ENCODE data around the gene IREB2.
A peak's percentile ranks its signal among the peaks of the same experiment; 100 is the strongest.
"Not testable (repeated sequence)": the region's sequence is repeated elsewhere in the genome, so short reads cannot be mapped to it uniquely, and the experiment has no call there.

The IREB2 gene

DNA sequence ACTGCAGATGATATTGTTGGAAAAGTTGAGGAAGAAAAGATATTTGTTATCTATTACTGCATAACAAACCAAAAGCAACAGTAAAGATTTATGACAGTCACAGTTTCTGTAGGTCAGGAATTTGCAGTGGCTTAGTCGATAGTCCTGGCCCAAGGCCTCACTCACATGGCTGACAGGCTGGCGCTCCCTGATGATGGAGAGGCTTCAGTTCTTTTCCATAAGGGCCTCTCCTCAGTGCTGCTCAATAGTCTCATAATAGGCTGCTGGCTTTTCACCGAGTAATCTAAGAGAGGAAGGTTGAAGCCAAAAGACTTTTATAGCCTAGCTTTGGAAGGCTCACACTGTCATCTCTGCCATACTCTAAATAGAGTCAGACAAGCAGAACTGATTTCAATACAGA is 17.7 kb downstream of the IREB2 start:
- in situ Hi-C loops (cut with HindIII; ENCODE audit: low pct_ligation_motif_present, low pct_unique_long_range_greater_than_20kb, low sequenced_read_pairs), result no loop called here
- no peak for DNase-seq

GRCh38 chr15:78456426-78456825 is 18.4 kb downstream of the IREB2 start:
- no peak for DNase-seq
- in situ Hi-C loops (cut with HindIII; ENCODE audit: low pct_ligation_motif_present, low pct_unique_long_range_greater_than_20kb, low sequenced_read_pairs), result no loop called here

GRCh38 chr15:78457101-78457500 is 19.1 kb downstream of the IREB2 start:
- no peak for DNase-seq
- in situ Hi-C loops (cut with HindIII; ENCODE audit: low pct_ligation_motif_present, low pct_unique_long_range_greater_than_20kb, low sequenced_read_pairs), result no loop called here

GRCh38 chr15:78460737-78461136 is 22.7 kb downstream of the IREB2 start:
- in situ Hi-C loops (cut with HindIII; ENCODE audit: low pct_ligation_motif_present, low pct_unique_long_range_greater_than_20kb, low sequenced_read_pairs), result no loop called here
- DNase-seq, result no peak

GRCh38 chr15:78461171-78461888 is 23.3 kb downstream of the IREB2 start:
- DNase-seq, result no peak
- in situ Hi-C loops (cut with HindIII; ENCODE audit: low pct_ligation_motif_present, low pct_unique_long_range_greater_than_20kb, low sequenced_read_pairs), result no loop called here

GRCh38 chr15:78469031-78469430 is 31.0 kb downstream of the IREB2 start:
- in situ Hi-C loops (cut with HindIII; ENCODE audit: low pct_ligation_motif_present, low pct_unique_long_range_greater_than_20kb, low sequenced_read_pairs), result no loop called here
- no peak for DNase-seq

DNA sequence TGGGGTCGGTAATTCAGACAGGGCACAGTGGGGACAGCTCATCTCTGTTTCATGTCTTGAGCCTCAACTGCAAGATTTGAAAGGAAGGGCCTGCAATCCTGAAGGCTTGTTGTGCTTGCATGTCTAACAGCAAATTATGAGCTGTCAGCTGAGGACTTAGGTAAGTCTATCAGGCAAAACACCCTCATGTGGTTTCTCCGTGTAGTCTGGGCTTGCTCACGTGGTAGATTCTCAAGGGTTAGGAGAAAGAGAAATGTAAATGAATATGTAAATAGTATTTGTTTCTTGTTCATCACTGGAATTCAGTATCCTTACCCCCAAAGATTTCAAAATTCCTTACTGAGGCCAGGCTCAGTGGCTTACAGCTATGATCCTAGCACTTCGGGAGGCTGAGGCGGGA is 39.3 kb downstream of the IREB2 start:
- in situ Hi-C loops (cut with HindIII; ENCODE audit: low pct_ligation_motif_present, low pct_unique_long_range_greater_than_20kb, low sequenced_read_pairs), result no loop called here
- DNase-seq, result no peak

DNA sequence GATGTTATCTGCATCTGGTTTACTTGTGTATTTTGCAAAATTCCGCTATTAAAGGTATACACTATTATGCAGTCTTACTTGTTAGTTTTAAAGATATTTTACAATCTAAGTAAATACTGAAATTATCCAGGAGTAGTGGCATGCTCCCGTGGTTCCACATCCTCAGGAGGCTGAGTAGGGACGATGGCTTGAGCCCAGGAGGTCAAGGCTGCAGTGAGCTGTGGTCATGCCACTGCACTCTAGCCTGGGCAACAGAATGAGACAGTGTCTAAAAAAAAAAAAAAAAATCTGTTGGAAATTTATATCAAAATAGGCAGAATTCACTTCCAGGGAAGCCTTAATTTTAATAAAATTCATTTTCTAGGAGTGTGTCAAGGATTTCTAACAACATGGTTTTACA is 41.6 kb downstream of the IREB2 start:
- no peak for DNase-seq
- in situ Hi-C loops (cut with HindIII; ENCODE audit: low pct_ligation_motif_present, low pct_unique_long_range_greater_than_20kb, low sequenced_read_pairs), result no loop called here

DNA sequence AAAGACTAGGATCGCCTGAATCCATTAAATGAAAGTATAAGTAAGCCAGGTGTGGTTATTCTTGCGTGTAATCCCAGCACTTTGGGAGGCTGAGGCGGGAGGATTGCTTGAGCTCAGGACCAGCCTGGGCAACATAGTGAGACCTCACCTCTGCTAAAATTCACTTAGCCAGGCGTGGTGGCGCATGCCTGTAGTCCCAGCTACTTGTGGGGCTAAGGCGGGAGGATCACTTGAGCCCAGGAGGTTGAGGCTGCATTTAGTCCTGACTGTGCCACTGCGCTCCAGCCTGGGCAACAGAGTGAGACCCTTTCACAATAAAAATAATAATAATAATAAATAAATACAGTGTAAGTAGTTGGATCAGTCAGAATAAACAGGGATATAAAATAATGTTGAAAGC is 43.9 kb downstream of the IREB2 start:
- in situ Hi-C loops (cut with HindIII; ENCODE audit: low pct_ligation_motif_present, low pct_unique_long_range_greater_than_20kb, low sequenced_read_pairs), result no loop called here
- DNase-seq, result no peak

GRCh38 chr15:78492872-78493271 is 54.9 kb downstream of the IREB2 start:
- in situ Hi-C loops (cut with HindIII; ENCODE audit: low pct_ligation_motif_present, low pct_unique_long_range_greater_than_20kb, low sequenced_read_pairs), result no loop called here
- DNase-seq, result no peak

DNA sequence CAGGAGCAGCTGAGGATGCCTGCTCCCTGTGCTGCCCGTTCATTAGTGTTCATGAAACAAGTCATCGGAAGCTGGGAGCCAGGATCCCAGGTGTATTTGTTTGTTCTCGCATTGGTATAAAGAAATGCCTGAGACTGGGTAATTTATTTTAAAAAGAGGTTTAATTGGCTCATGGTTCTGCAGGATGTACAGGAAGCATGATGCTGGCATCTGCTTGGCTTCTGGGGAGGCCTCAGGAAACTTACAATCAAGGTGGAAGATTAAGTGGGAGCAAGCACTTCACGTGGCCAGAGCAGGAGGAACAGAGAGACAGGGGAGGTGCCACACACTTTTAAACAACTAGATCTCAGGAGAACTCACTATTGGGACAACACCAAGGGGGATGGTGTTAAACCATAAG is 63.8 kb downstream of the IREB2 start:
- in situ Hi-C loops (cut with HindIII; ENCODE audit: low pct_ligation_motif_present, low pct_unique_long_range_greater_than_20kb, low sequenced_read_pairs), result no loop called here

DNA sequence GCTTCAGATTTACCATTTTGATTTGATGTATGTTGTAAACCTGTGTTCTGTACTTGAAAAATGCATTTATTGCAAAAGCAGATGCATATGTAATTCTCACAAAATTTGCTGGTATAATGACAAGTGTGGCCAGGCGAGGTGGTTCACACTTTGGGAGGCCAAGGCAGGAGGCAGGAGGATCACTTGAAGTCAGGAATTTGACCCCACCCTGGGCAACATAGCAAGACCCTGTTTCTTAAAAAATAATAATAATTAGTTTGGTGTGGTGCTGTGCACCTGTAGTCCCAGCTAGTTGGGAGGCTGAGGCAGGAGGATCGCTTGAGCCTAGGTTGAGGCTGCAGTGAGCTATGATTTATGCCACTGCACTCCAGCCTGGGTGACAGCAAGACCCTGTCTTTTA is 64.6 kb downstream of the IREB2 start:
- in situ Hi-C loops (cut with HindIII; ENCODE audit: low pct_ligation_motif_present, low pct_unique_long_range_greater_than_20kb, low sequenced_read_pairs), result no loop called here
- DNase-seq, result no peak

More for the DNA sequence above, 63.8 kb downstream of the IREB2 start:
- no peak for DNase-seq

- in situ Hi-C loops (cut with HindIII; ENCODE audit: low pct_ligation_motif_present, low pct_unique_long_range_greater_than_20kb, low sequenced_read_pairs), result no loop called here
- peak; percentile 97 for DNase-seq
These were observed 69.2 kb downstream of the IREB2 start, which contains the start of gene HYKK for GRCh38 chr15:78506971-78507830. Gene HYKK, plus strand, starts transcription at chr15:78507577. Its CDS starts 5,512 bp downstream, at chr15:78513089.

DNA sequence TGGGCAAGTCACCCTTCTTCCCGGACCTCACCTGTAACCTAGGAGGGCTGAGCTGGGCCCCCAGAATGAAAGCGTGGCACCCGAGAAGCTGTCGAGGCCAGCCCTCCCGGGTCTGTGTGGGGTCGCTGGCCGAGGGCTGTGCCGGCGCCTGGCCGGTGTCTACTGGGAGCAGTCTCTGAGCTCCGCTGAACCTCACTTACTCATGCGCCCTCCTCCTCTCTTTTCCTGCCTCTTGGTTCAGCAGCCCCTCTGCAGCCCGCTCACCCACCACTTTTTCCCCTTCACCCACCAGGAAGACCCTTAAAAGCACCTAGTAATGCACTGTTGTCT is 69.8 kb downstream of the IREB2 start:
- DNase-seq, result no peak
- in situ Hi-C loops (cut with HindIII; ENCODE audit: low pct_ligation_motif_present, low pct_unique_long_range_greater_than_20kb, low sequenced_read_pairs), result no loop called here

DNA sequence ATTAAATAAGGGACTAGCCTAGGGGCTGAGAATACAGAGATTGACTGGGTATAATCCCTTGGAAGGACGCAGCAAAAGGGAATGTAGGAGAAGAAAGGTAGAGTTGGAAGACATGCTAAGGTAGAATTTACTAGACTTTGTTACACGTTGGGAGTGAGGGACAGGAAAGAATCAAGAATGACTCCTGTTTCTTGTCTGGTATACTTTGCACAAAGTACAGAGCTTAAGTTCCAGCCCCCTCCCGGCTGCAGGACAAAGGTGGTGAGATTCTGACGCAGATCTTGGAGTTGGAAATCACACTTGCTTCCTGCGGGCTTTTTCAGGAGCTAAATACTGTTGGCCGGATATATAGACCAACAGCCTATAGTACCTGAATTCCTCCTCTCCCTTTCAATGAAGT is 70.3 kb downstream of the IREB2 start:
- in situ Hi-C loops (cut with HindIII; ENCODE audit: low pct_ligation_motif_present, low pct_unique_long_range_greater_than_20kb, low sequenced_read_pairs), result no loop called here
- no peak for DNase-seq

DNA sequence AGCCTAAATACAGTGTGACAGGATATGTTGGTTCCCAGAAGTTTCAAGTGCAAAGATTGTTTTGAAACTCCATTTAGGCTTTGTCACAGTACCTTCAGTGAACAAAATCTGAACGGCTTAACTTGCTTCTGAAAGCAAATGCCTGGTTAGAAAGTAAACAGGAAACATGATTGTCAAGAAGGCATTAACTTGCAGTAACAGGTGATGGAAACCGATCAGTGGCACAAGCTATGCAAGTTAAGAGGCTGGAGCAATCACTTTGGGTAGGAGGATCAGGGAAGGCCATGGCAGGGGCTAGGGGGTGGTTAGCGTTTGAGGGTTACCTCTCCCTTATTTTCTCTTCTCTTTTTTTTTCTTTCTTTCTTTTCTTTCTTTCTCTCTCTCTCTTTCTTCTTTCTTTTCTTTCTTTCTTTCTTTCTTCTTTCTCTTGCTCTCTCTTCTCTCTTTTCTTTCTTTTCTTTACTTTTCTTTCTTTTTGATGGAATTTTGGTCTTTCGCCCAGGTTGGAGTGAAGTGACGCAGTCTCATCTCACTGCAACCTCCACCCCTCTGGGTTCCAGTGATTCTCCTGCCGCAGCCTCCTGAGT is 71.8 kb downstream of the IREB2 start:
- no peak for DNase-seq
- in situ Hi-C loops (cut with HindIII; ENCODE audit: low pct_ligation_motif_present, low pct_unique_long_range_greater_than_20kb, low sequenced_read_pairs), result no loop called here

- DNase-seq; in situ Hi-C loops (cut with HindIII; ENCODE audit: low pct_ligation_motif_present, low pct_unique_long_range_greater_than_20kb, low sequenced_read_pairs): not testable (repeated sequence)
These were observed 82.0 kb downstream of the IREB2 start for GRCh38 chr15:78520035-78520434.

DNA sequence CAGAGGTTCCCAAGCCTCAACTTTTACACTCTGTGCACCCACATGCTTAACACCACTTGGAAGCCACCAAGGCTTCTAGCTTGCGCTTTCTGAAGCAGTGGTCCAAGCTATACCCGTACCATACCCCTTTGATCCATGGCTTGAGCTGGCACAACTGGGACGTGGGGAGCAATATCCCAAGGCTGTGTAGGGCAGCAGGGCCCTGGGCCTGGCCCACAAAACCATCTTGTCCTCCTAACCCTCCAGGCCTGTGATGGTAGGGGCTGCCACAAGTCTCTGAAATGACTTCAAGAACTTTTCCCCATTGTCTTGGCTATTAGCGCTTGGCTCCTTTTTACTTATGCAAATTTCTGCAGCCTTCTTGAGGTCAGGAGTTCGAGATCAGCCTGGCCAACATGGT is 86.2 kb downstream of the IREB2 start:
- in situ Hi-C loops (cut with HindIII; ENCODE audit: low pct_ligation_motif_present, low pct_unique_long_range_greater_than_20kb, low sequenced_read_pairs), result no loop called here
- no peak for DNase-seq

DNA sequence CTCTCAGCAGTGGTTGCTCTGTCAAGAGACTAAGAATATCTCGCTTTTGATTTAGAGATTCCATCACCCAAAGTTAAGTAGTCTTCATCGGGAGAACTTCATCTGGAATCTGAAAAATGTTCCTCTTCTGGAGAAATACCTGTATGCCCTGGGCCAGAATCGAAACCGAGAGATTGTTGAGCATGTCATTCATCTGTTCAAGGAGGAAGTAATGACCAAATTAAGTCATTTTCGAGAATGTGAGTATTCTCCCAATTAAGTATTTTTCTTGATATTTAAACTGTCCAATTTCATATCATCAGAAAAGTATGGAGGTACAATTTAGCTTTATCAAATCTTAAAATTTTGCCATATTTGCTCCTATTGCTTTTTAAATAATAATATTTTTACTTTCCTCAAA is 89.3 kb downstream of the IREB2 start:
- in situ Hi-C loops (cut with HindIII; ENCODE audit: low pct_ligation_motif_present, low pct_unique_long_range_greater_than_20kb, low sequenced_read_pairs), result no loop called here

GRCh38 chr15:78533331-78533730 is 95.3 kb downstream of the IREB2 start:
- in situ Hi-C loops (cut with HindIII; ENCODE audit: low pct_ligation_motif_present, low pct_unique_long_range_greater_than_20kb, low sequenced_read_pairs), result no loop called here
- DNase-seq, result no peak

More for the DNA sequence above, 89.3 kb downstream of the IREB2 start:
- DNase-seq, result no peak

Measured in ACHN (cell line).